Gastrocnemius medialis (tissue), 4 donors: ENCODE data around the gene GDF10.

ENCODE experiments used
- POLR2A ChIP-seq, 2 donors: fragments of 450-650 bp; IDR thresholded peaks; one replicate each; pipeline ENCODE4 v1.6.1; 2017; ENCODE audit warnings: antibody characterized with exemption in 2 of 2, mild to moderate bottlenecking in 2 of 2, moderate library complexity in 2 of 2
- TF ChIP-seq, protein P1 (sequence below), 5 experiments: fragments of 450-650 bp in 3 of 5; fragments of 200-600 bp in 2 of 5; sonication (generic) in 2 of 5; IDR thresholded peaks in 4 of 5; conservative IDR thresholded peaks in 1 of 5; 1 replicate in 4 of 5; 2 replicates in 1 of 5; pipeline ENCODE4 v1.5.1; 2016 to 2019; ENCODE audit warnings: antibody characterized with exemption in 5 of 5, mild to moderate bottlenecking in 3 of 5, moderate library complexity in 3 of 5

DNA sequence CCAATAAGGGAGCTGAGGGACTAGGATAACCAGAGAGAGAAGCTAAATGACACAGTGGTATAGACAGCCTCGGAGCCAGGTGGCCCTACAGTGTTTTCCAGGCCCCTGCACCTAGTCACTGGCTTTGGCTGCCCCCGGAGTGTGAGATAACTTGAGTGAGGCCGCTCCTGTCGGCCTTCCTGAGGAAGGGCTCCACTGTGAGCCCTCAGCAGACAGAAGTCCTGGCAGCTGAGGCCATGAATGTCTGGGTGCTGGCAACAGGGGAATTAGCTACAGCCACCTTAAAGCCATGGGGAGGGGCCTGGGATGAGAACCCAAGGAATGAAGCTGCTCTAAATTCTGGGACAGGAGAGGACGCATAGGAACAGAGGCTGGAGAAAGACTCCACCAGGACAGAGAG is 4.6 kb upstream of the GDF10 start:
- TF ChIP-seq, protein P1, sequence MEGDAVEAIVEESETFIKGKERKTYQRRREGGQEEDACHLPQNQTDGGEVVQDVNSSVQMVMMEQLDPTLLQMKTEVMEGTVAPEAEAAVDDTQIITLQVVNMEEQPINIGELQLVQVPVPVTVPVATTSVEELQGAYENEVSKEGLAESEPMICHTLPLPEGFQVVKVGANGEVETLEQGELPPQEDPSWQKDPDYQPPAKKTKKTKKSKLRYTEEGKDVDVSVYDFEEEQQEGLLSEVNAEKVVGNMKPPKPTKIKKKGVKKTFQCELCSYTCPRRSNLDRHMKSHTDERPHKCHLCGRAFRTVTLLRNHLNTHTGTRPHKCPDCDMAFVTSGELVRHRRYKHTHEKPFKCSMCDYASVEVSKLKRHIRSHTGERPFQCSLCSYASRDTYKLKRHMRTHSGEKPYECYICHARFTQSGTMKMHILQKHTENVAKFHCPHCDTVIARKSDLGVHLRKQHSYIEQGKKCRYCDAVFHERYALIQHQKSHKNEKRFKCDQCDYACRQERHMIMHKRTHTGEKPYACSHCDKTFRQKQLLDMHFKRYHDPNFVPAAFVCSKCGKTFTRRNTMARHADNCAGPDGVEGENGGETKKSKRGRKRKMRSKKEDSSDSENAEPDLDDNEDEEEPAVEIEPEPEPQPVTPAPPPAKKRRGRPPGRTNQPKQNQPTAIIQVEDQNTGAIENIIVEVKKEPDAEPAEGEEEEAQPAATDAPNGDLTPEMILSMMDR (IDR thresholded peaks at IDR 0.05 in 4 of 5, conservative IDR thresholded peaks at IDR 0.05 in 1 of 5) = no peak
- no peak for TF ChIP-seq POLR2A (IDR thresholded peaks at IDR 0.05)
